ENCODE data around the gene NPSR1. TPM values are rescaled to one million over a fixed set of nuclear protein-coding genes. Genes with fewer than 3 reads are reported as not detected.
"Not testable (repeated sequence)": the region's sequence is repeated elsewhere in the genome, so short reads cannot be mapped to it uniquely, and the experiment has no call there.

Gene NPSR1
- total RNA-seq, 1 experiment from 2014 or later = not detected

GRCh38 chr7:34807548-34808340, 149.7 kb downstream of the NPSR1 start:
- Histone ChIP-seq H3K14ac (ENCODE audit: insufficient read depth, low read length) (no peak overlapping the region), H3K56ac (ENCODE audit: insufficient read length, low read depth, low read length) (no peak overlapping the region), H2BK15ac (ENCODE audit: low read depth, low read length) (no peak overlapping the region), H2BK20ac (ENCODE audit: low read depth, low read length, poor library complexity, severe bottlenecking) (no peak overlapping the region), H3K18ac (ENCODE audit: insufficient read length, low read depth, low read length) (no peak overlapping the region), H3K9me3 (ENCODE audit: control insufficient read depth, low read depth, low read length) (no peaks in the 10 kb centered on the region), H4K8ac (replicated peaks; ENCODE audit: insufficient read length, low read depth, low read length) (no peak overlapping the region), H3K23ac (ENCODE audit: insufficient read length, low read depth, low read length) (no peak overlapping the region), H3K27me3 (ENCODE audit: insufficient read depth, low read length) (no peaks in the 10 kb centered on the region), H3K4me2 (ENCODE audit: insufficient read depth, insufficient read length, low read length) (no peak overlapping the region), H2BK5ac (ENCODE audit: insufficient read length, low read length) (no peak overlapping the region), H3K27ac (ENCODE audit: insufficient read length, low read depth, low read length) (no peak overlapping the region), H4K20me1 (ENCODE audit: control insufficient read depth, insufficient read depth, insufficient read length) (no peaks in the 10 kb centered on the region), H3K79me1 (ENCODE audit: insufficient read depth, low read depth, low read length, poor library complexity, severe bottlenecking) (no peaks in the 10 kb centered on the region), H3K23me2 (ENCODE audit: insufficient read length, low read depth, low read length, poor library complexity, severe bottlenecking) (no peaks in the 10 kb centered on the region), H3K4ac (ENCODE audit: low read depth, low read length) (no peak overlapping the region), H3T11ph (ENCODE audit: low read length) (no peak overlapping the region), H2BK120ac (ENCODE audit: low read depth, low read length, poor library complexity, severe bottlenecking) (no peak overlapping the region), H2AK5ac (ENCODE audit: insufficient read length, low read length) (no peak overlapping the region), H3K9ac (ENCODE audit: extremely low read depth, insufficient read length, low read length) (no peak overlapping the region), H3K4me1 (ENCODE audit: insufficient read depth, low read length) (no peaks in the 10 kb centered on the region), H3K79me2 (ENCODE audit: insufficient read depth, low read length) (no peaks in the 10 kb centered on the region), H4K5ac (ENCODE audit: insufficient read length, low read depth, low read length) (no peak overlapping the region), H2AFZ (ENCODE audit: low read length) (no peak overlapping the region), H4K91ac (ENCODE audit: insufficient read length, low read depth, low read length) (no peak overlapping the region), H2BK12ac (ENCODE audit: insufficient read length, low read depth, low read length) (no peak overlapping the region)
- H3K36me3 Mint-ChIP-seq (ENCODE audit: insufficient read depth in 1 of 3, low read depth in 3 of 3) = no peaks in the 10 kb centered on the region
- no peaks in the 10 kb centered on the region; the same call in 1 of the 2 replicates for H3K27me3 Mint-ChIP-seq (ENCODE audit: low read depth)
- no peak overlapping the region for H3K27ac Mint-ChIP-seq
- TF ChIP-seq CTCF (conservative IDR thresholded peaks at IDR 0.05) = no peak
- H3K4me1 Mint-ChIP-seq = no peaks in the 10 kb centered on the region
- DNase-seq = no peak
- H3K9me3 Mint-ChIP-seq = no peaks in the 10 kb centered on the region; a peak in 1 of 5 replicates
- WGBS (ENCODE audit: extremely low coverage, insufficient read length, low lambda C conversion rate) = no CpG with 5 or more reads among the region's 7 CpGs
- no peak overlapping the region for H3K4me3 Mint-ChIP-seq

GRCh38 chr7:34814203-34814842, 156.3 kb downstream of the NPSR1 start:
- not testable (repeated sequence) for H3K27me3 Mint-ChIP-seq (ENCODE audit: low read depth); H3T11ph ChIP-seq (ENCODE audit: low read length); H2BK20ac ChIP-seq (ENCODE audit: low read depth, low read length, poor library complexity, severe bottlenecking); H2BK120ac ChIP-seq (ENCODE audit: low read depth, low read length, poor library complexity, severe bottlenecking); H4K5ac ChIP-seq (ENCODE audit: insufficient read length, low read depth, low read length); H3K4me2 ChIP-seq (ENCODE audit: insufficient read depth, insufficient read length, low read length); H3K23me2 ChIP-seq (ENCODE audit: insufficient read length, low read depth, low read length, poor library complexity, severe bottlenecking); H4K91ac ChIP-seq (ENCODE audit: insufficient read length, low read depth, low read length); H3K18ac ChIP-seq (ENCODE audit: insufficient read length, low read depth, low read length); H2BK5ac ChIP-seq (ENCODE audit: insufficient read length, low read length); H2BK15ac ChIP-seq (ENCODE audit: low read depth, low read length); H3K79me2 ChIP-seq (ENCODE audit: insufficient read depth, low read length); H4K8ac ChIP-seq (replicated peaks; ENCODE audit: insufficient read length, low read depth, low read length); H4K20me1 ChIP-seq (ENCODE audit: control insufficient read depth, insufficient read depth, insufficient read length); H3K27me3 ChIP-seq (ENCODE audit: insufficient read depth, low read length); H3K4me3 Mint-ChIP-seq; H3K4ac ChIP-seq (ENCODE audit: low read depth, low read length); H3K23ac ChIP-seq (ENCODE audit: insufficient read length, low read depth, low read length); H3K79me1 ChIP-seq (ENCODE audit: insufficient read depth, low read depth, low read length, poor library complexity, severe bottlenecking); H3K27ac Mint-ChIP-seq; H3K9ac ChIP-seq (ENCODE audit: extremely low read depth, insufficient read length, low read length); H3K9me3 Mint-ChIP-seq; H3K14ac ChIP-seq (ENCODE audit: insufficient read depth, low read length); H3K4me1 ChIP-seq (ENCODE audit: insufficient read depth, low read length); H3K4me1 Mint-ChIP-seq; H2AK5ac ChIP-seq (ENCODE audit: insufficient read length, low read length); H3K36me3 Mint-ChIP-seq (ENCODE audit: insufficient read depth in 1 of 3, low read depth in 3 of 3); H3K9me3 ChIP-seq (ENCODE audit: control insufficient read depth, low read depth, low read length); H3K27ac ChIP-seq (ENCODE audit: insufficient read length, low read depth, low read length); H2BK12ac ChIP-seq (ENCODE audit: insufficient read length, low read depth, low read length); H3K56ac ChIP-seq (ENCODE audit: insufficient read length, low read depth, low read length)
- no CpG with 5 or more reads among the region's 7 CpGs for WGBS (ENCODE audit: extremely low coverage, insufficient read length, low lambda C conversion rate)
- peak; percentile 55 for DNase-seq
- H2AFZ ChIP-seq (ENCODE audit: low read length) = peak overlapping the region; percentile 71
